HG03342 (cell line): ENCODE measurements around the gene KRT83.
"Not testable (repeated sequence)": the region's sequence is repeated elsewhere in the genome, so short reads cannot be mapped to it uniquely, and the experiment has no call there.

Experiments used
- ATAC-seq: cut with Tn5 transposase; IDR thresholded peaks from one replicate; pipeline ENCODE4 v1.9.1; 2021; ENCODE audit warnings: mild to moderate bottlenecking, moderate library complexity; ENCODE audit not compliant: unreplicated experiment

The KRT83 gene

GRCh38 chr12:52312086-52312485 is 9.1 kb downstream of the KRT83 start:
- ATAC-seq = no peak

GRCh38 chr12:52311285-52311648 is 9.9 kb downstream of the KRT83 start:
- ATAC-seq = no peak

- no peak for ATAC-seq
Measured at GRCh38 chr12:52310622-52311284, 10.4 kb downstream of the KRT83 start.

- ATAC-seq = no peak
Measured at GRCh38 chr12:52308806-52309425, 12.3 kb downstream of the KRT83 start.

- no peak for ATAC-seq
Measured at GRCh38 chr12:52307836-52308805, 13.1 kb downstream of the KRT83 start.

GRCh38 chr12:52306731-52307130 is 14.5 kb downstream of the KRT83 start:
- ATAC-seq = no peak

GRCh38 chr12:52305921-52306705 is 15.1 kb downstream of the KRT83 start:
- ATAC-seq = no peak

GRCh38 chr12:52304941-52305411 is 16.2 kb downstream of the KRT83 start:
- peak; percentile 85 for ATAC-seq

GRCh38 chr12:52302242-52302914 is 18.8 kb downstream of the KRT83 start:
- not testable (repeated sequence) for ATAC-seq

GRCh38 chr12:52301721-52302120 is 19.5 kb downstream of the KRT83 start:
- not testable (repeated sequence) for ATAC-seq

GRCh38 chr12:52300796-52301691 is 20.2 kb downstream of the KRT83 start:
- no peak for ATAC-seq

GRCh38 chr12:52298677-52299190 is 22.5 kb downstream of the KRT83 start:
- no peak for ATAC-seq

- no peak for ATAC-seq
Measured at GRCh38 chr12:52296572-52297215, 24.5 kb downstream of the KRT83 start.

GRCh38 chr12:52295663-52296062 is 25.5 kb downstream of the KRT83 start:
- ATAC-seq = no peak

- no peak for ATAC-seq
Measured at GRCh38 chr12:52294803-52295202, 26.4 kb downstream of the KRT83 start.

GRCh38 chr12:52293926-52294325 is 27.3 kb downstream of the KRT83 start:
- no peak for ATAC-seq

GRCh38 chr12:52291267-52291935 is 29.8 kb downstream of the KRT83 start, which contains the start of gene KRT81:
Gene KRT81 (minus strand): TSS chr12:52291534. CDS start chr12:52291465, 69 bp downstream.
- no peak for ATAC-seq
